Measurements from ENCODE around the gene PDIA6.

Gene PDIA6

DNA sequence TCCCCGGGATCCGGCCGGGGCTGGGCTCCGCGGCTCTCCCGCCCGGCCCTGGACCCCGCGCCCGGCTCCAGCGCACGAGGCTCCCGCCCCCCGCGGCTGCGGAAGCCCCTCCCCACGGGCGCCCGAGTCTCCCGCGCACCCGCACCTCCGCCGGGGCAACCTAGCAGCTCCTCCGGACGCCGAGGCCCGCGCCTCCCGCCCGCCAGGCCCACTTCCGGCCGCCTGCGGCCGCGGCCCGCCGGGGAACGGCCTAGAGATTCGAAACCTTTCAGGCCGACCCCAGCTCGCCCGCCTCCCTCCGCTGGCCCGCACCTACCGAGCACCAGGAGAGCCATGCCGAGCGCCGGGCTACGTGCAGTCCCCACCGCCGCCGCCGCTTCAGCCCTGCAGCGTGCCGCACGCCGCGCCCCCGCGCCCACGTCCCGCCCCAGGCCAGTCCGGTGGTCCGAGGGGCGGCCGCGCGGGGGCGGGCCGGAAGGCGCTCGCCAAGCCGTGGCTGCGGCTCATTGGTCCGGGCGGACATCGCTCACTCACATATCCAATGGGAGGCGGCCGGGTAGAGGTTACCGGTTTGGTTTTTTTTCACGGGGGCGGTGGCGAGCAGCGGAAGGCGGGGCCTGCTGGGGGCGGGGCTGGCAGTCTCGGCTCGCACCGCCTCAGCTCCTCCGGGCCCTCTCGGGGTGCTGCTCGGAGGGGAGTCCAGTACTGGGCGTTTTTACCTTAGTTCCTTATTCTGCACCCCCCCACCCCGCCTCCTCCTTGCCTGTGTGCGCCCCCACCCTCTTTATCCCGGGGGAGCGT lies at the start of gene PDIA6:
TSS of gene PDIA6 (minus strand) at position 424 of the 801 bp plus-strand sequence. CDS start at position 335, 89 bp downstream.
- peak within 1 kb of the TSS; percentile 81 for H3K4me3 ChIP-seq (ENCODE audit: low read depth, low read length)

DNA sequence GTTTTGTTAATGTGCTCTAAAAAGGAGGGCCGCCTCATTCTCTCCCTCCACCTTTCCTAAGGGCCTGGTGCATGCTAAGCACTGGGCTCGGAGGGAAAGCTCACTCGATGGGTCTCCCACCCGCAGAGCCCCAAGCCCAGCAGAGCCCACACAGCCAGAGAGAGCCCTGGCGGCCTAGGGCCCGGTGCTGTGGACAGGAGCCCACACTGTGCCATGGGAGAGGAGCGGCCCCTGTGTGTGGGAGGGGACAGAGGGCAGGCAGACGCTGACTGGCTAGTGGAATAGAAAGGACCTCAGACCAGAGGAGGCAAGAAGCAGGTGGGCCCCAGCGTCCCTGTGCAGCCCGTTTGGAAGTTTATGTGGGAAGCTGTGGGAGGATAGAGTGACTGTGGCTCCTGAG lies 49.7 kb upstream of the PDIA6 start:
- H3K4me3 ChIP-seq (ENCODE audit: low read depth, low read length) = no peak overlapping the region

DNA sequence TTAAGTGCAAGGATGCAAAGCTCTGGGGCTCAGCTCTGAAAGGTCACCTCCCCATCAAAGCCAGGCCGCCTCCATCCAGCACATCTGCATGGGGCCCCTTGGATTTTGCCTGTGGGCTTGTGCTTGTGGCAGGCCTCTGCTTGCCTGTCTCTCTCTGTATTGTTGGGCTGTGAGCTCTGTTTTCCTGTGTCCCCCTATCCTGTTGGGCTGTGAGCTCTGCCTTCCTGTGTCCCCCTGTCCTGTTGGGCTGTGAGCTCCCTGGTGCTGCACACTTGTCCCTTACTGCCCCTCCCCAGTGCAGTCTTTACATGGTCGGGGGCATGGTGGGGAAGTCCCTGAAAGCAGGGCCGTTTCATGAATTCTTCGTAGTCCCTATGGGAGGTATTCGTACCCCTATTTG lies 49.2 kb upstream of the PDIA6 start:
- H3K4me3 ChIP-seq (ENCODE audit: low read depth, low read length) = no peak overlapping the region

DNA sequence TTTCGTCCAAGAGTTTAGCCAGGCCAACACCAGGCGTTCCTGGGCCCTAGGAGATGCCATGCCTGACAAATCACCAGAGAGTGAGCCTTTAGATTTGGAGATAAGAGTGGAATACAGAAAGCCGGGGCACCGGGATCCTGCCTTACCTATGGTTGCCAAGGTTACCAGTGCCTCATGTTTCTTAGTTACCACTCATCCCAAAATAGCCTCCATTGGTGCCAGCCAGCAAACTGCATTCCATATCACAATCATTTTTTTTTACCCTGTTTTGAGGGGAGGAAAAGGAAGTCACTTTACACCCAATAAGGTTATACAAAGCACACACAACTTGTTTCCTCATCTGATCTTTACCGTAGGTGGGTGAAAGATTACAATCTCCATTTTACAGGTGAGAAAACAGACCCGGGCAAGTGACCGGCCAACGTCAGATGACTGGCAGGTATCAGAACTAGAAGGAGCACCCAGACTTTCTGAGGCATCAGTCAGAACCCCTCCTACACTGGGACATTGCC lies 48.3 kb upstream of the PDIA6 start:
- no peak overlapping the region for H3K4me3 ChIP-seq (ENCODE audit: low read depth, low read length)

GRCh38 chr2:10860081-10860813 lies 47.7 kb upstream of the PDIA6 start:
- H3K4me3 ChIP-seq (ENCODE audit: low read depth, low read length) = no peak overlapping the region

DNA sequence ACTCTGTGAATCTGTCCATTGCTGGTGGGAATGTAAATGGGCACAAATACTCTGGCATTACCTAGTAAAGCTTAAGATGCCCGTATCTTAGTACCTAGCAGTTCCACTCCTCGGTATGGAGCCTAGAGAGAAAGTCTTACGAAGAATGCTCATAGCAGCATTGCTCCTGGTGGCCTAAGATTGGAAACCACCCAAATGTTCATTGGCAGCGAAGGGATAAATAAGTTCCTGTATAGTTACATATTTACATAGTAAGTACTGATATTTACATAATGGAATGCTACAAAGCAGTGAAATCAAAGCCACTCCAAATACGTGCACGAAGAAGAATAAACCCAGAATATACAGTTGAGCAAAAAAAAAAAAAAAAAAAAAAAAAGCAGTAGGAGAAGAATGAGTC lies 46.7 kb upstream of the PDIA6 start:
- H3K4me3 ChIP-seq (ENCODE audit: low read depth, low read length) = no peak overlapping the region

DNA sequence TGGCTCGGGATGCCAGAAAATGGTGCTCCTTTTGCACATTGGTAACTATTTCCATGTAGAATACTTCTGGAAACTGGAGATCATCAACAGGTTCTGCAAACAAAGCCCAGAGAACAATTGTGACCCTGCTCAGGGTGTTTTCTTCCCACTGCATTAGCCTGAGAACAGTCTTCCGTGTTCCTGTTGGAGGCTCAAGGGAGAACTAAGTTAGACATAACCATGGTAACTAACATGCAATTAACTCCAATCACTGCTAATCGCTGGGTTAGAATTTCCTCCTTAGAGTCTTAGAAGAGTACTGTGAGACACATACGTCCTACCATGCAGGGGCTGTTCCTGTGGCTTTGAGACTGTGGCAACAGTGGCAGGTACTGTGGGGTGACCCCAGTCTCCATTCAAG lies 36.0 kb upstream of the PDIA6 start:
- no peak overlapping the region for H3K4me3 ChIP-seq (ENCODE audit: low read depth, low read length)

DNA sequence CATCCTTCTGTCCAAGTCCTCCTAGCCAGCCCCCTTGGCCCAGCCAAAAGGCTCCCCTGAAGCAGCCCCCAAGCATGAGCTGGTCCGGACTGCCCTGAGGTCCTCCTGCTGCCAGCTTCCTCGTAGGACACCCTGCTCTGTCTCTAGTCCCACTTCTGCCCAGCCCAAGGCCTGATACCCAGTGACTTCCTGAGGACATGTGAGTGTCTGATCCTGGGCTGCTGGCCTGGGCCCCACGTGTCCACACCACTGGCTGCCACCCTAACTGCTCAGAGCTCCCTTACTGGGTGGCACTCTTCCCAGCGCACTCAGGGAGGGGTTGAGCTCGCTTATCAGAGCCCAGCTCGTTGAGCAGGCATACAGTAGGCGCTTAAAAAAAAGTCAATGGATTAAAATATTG lies 34.4 kb upstream of the PDIA6 start:
- H3K4me3 ChIP-seq (ENCODE audit: low read depth, low read length) = no peak overlapping the region

- no peak overlapping the region for H3K4me3 ChIP-seq (ENCODE audit: low read depth, low read length)
Observed at GRCh38 chr2:10846110-10846861, 33.7 kb upstream of the PDIA6 start.

GRCh38 chr2:10845640-10846039 lies 33.1 kb upstream of the PDIA6 start:
- no peak overlapping the region for H3K4me3 ChIP-seq (ENCODE audit: low read depth, low read length)

DNA sequence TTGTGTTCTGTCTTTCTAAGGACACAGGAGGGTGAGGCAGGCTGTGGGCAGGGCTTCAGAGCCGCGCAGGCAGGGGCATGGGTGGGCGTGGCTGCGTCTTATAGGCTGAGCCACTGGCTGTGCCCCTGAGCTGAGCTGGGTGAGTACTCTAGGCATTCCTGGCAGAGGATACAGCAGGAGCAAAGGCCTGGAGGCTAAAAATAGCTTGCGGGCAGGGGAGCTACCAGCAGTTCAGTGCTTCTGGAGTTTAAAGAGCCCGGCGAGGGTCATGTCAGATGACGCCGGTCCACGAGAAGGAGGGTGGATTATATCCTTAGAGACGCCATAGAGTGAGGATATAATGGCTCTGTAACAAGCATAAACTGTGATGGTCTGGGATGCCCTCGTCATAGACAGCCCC lies 31.5 kb upstream of the PDIA6 start:
- no peak overlapping the region for H3K4me3 ChIP-seq (ENCODE audit: low read depth, low read length)

- H3K4me3 ChIP-seq (ENCODE audit: low read depth, low read length) = no peak overlapping the region
Observed at GRCh38 chr2:10842506-10842905, 29.9 kb upstream of the PDIA6 start.

DNA sequence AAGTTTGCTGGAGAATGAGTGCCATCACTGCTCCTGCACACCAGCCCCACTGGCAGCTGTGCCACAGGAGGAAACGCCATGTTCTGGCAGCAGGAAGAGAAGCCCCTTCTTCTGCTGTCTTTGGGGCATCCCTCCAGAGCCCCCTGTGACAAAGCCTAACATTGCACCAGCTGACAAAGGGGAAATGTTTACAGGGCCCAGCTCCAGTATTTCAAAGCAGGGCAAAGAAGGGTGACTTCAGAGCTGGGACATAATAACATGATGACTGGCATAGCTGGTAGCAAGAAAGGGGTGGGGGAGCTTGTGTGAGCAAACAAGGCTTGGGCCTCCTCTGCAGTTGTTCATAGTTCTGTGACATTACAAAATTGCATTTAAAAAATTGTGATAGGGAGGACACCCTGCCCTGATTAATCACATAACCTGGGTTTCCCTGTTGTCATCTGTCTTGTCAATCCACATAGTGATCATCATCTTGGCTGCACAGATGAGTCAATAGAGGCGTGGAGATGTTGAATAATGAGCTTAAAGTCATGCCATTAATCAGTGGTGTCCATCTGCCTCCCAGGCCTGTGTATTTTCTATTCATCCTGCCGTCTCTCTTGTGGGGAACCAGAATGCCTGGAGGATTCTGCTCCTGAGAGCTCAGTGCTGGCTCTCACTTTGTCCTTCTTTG lies 29.1 kb upstream of the PDIA6 start:
- H3K4me3 ChIP-seq (ENCODE audit: low read depth, low read length) = no peak overlapping the region

DNA sequence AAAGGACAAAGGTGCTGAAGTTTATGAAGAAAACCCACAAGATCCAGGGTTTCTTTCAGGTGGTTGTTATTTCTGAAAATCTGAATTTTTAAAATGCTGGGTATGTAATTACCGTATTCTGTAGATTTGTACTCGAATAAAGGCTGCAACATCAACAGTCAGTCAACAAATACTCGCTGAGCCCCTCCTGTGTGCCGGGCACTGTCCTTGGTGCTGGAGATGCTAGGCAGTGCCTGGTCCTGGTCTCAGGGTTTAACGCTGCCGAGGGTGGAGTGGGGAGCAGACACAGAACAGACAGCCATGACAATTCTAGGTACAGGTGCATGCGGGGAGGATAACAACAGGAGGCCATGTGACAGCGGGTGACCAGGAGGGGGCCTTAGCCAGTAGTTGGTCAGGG lies 27.2 kb upstream of the PDIA6 start:
- H3K4me3 ChIP-seq (ENCODE audit: low read depth, low read length) = no peak overlapping the region

GRCh38 chr2:10838734-10839133 lies 26.1 kb upstream of the PDIA6 start:
- no peak overlapping the region for H3K4me3 ChIP-seq (ENCODE audit: low read depth, low read length)

DNA sequence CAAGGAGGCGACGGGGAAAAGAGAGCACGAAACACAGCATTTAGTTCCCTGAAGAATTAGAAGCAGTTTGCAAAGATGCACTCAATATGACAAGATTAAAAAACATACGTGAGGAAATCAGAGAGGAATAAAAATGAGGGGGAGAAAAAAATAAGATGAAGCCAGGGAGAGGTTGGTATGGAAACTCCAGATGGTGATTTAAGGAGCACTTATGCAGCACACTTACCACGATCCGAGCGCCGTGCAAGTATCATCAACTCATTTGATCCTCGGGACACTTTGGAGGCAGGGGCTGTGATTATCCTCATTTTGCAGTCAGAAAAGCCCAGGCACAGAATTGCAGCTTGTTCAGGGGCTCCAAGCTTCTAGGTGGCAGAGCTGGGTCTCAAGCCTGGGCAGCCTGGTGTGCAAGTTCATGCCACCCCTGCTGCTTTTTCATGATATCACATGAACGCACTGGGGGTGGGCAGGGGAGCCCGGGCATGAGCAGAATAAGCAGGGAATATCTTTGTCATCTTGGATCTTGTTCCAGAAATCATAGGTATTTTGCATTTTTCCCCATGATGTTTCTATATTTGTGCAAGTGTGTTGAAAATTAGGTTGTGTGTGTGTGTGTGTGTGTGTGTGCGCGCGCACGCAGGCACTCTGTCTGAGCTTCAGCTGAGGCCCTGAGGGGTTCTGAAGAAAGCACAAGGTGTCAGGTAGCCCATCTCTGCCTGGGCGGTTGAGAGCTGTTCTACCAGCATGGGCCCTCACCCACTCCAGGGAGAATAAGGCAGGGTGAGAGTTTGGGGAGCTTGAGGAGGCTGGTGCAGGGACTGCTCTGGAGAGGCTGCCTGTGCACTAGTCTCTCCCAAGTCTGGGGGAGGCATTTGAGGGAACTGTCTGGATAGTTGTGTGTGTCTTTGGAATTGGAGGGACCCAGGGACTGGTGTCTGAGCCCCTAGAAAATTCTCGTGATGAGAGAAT lies 25.0 kb upstream of the PDIA6 start:
- no peak overlapping the region for H3K4me3 ChIP-seq (ENCODE audit: low read depth, low read length)

GRCh38 chr2:10835052-10835970 lies 22.7 kb upstream of the PDIA6 start:
- no peak overlapping the region for H3K4me3 ChIP-seq (ENCODE audit: low read depth, low read length)

- H3K4me3 ChIP-seq (ENCODE audit: low read depth, low read length) = no peak overlapping the region
Observed at GRCh38 chr2:10834068-10834655, 21.6 kb upstream of the PDIA6 start.
